Caco-2 (cell line): Measurements from ENCODE around the gene AGAP1. TPM values are rescaled to one million over a fixed set of nuclear protein-coding genes. Genes with fewer than 3 reads are reported as not detected.

Source experiments
- BruUV-seq: library from RNA; stranded (reverse); fragments of 400-500 nt; replicated peaks from 2 replicates; lab custom pipeline; 2021; lab: Mats Ljungman, UMichigan
- CTCF ChIA-PET: fragments of 300-600 bp; sonication (Branson Sonifier 250); formaldehyde crosslinking; loops from one replicate; lab custom pipeline; 2022; ENCODE audit warnings: antibody characterized with exemption; lab: Charles Lee
- POLR2A ChIA-PET: fragments of 300-600 bp; sonication (Branson Sonifier 250); formaldehyde crosslinking; loops from one replicate; lab custom pipeline; 2022; ENCODE audit warnings: antibody characterized with exemption; lab: Charles Lee
- DNase-seq, 2 experiments: peaks; one replicate each; pipeline versions ENCODE4 v3.0.0 to v3.0.0-alpha.2; 2020 to 2022
- H3K27me3 ChIP-seq: replicated peaks from 2 replicates; pipeline ENCODE4 v1.6.0; 2011; ENCODE audit warnings: low read length; ENCODE audit not compliant: control insufficient read depth, insufficient read depth
- H3K36me3 ChIP-seq: 2 replicates; pipeline ENCODE4 v1.5.1; 2011; ENCODE audit warnings: low read length; ENCODE audit not compliant: control insufficient read depth, insufficient read depth
- H3K4me1 ChIP-seq: fragments of 250-450 bp; sonication (Bioruptor Pico); 2 replicates; pipeline ENCODE4 v1.5.1; 2020; ENCODE audit warnings: mild to moderate bottlenecking
- H3K4me3 ChIP-seq: 2 replicates; pipeline ENCODE4 v1.5.1; 2011; ENCODE audit warnings: low read depth, mild to moderate bottlenecking, control low read depth, low read length
- H3K9me3 ChIP-seq: fragments of 250-450 bp; sonication (Bioruptor Pico); 2 replicates; pipeline ENCODE4 v1.5.1; 2020; ENCODE audit warnings: mild to moderate bottlenecking, moderate library complexity
- H3K27ac Mint-ChIP-seq: one replicate; pipeline ENCODE4 v1.8.0; 2022; ENCODE audit warnings: mixed read lengths; ENCODE audit not compliant: unreplicated experiment
- H3K27me3 Mint-ChIP-seq: one replicate; pipeline ENCODE4 v1.8.0; 2022; ENCODE audit warnings: mixed read lengths; ENCODE audit not compliant: insufficient read depth, unreplicated experiment
- H3K36me3 Mint-ChIP-seq: one replicate; pipeline ENCODE4 v1.8.0; 2022; ENCODE audit warnings: mild to moderate bottlenecking, mixed read lengths; ENCODE audit not compliant: insufficient read depth, unreplicated experiment
- H3K4me1 Mint-ChIP-seq: one replicate; pipeline ENCODE4 v1.8.0; 2022; ENCODE audit warnings: low read depth, mixed read lengths; ENCODE audit not compliant: unreplicated experiment
- H3K4me3 Mint-ChIP-seq: one replicate; pipeline ENCODE4 v1.8.0; 2022; ENCODE audit warnings: mild to moderate bottlenecking, moderate library complexity, mixed read lengths; ENCODE audit not compliant: unreplicated experiment
- H3K9me3 Mint-ChIP-seq: one replicate; pipeline ENCODE4 v1.8.0; 2022; ENCODE audit warnings: mixed read lengths; ENCODE audit not compliant: unreplicated experiment
- CTCF ChIP-seq, 2 experiments: fragments of 200-600 bp in 1 of 2; IDR thresholded peaks; 1 replicate in 1 of 2; 2 replicates in 1 of 2; pipeline versions ENCODE4 v1.5.1 to v1.8.0; 2011 to 2022; ENCODE audit warnings: antibody characterized with exemption in 1 of 2, control low read depth in 1 of 2, inconsistent platforms in 1 of 2, low read depth in 1 of 2, low read length in 1 of 2, mild to moderate bottlenecking in 1 of 2, moderate library complexity in 1 of 2; ENCODE audit not compliant: insufficient read depth in 1 of 2, severe bottlenecking in 1 of 2, unreplicated experiment in 1 of 2
- intact Hi-C: fragments of 100-400 bp; cut with micrococcal nuclease; formaldehyde crosslinking; loops from one replicate; pipeline ENCODE4 v1.10.0; 2022; ENCODE audit not compliant: unreplicated experiment
- total RNA-seq: library from RNA; stranded (reverse); gene quantifications from 2 replicates; pipeline ENCODE4 v1.2.3, GENCODE V29; 2022

AGAP1 gene
- total RNA-seq, 1 experiment from 2014 or later: 41.7 TPM

- H3K9me3 ChIP-seq: no peaks in the 10 kb centered on the region
- BruUV-seq: no TSS peak
- H3K4me3 Mint-ChIP-seq: no peak overlapping the region
- TF ChIP-seq CTCF (IDR thresholded peaks at IDR 0.05; ENCODE audit: insufficient read depth in 1 of 2, low read depth in 1 of 2, low read length in 1 of 2, severe bottlenecking in 1 of 2, unreplicated experiment in 1 of 2): no peak
- no peaks in the 10 kb centered on the region for H3K4me1 Mint-ChIP-seq
- ChIA-PET POLR2A (no interaction called here), CTCF (no interaction called here)
- H3K4me1 ChIP-seq: no peaks in the 10 kb centered on the region
- peaks cover 6% of the 10 kb centered on the region for H3K36me3 Mint-ChIP-seq
- H3K27ac Mint-ChIP-seq: no peak overlapping the region
- no peaks in the 10 kb centered on the region for H3K27me3 Mint-ChIP-seq
- no peaks in the 10 kb centered on the region for H3K36me3 ChIP-seq
- H3K9me3 Mint-ChIP-seq: no peaks in the 10 kb centered on the region
- H3K4me3 ChIP-seq: no peak overlapping the region
- intact Hi-C loops: no loop called here
- no peak for DNase-seq
- H3K27me3 ChIP-seq: no peaks in the 10 kb centered on the region
These were observed 203.2 kb downstream of the AGAP1 start for GRCh38 chr2:235697041-235697440.

GRCh38 chr2:235698028-235698427, 204.2 kb downstream of the AGAP1 start:
- Histone ChIP-seq H3K9me3 (no peaks in the 10 kb centered on the region), H3K36me3 (no peaks in the 10 kb centered on the region), H3K4me3 (no peak overlapping the region), H3K4me1 (0 out of 2 replicates have a peak, but pooled peaks cover 2% of the 10 kb centered on the region), H3K27me3 (no peaks in the 10 kb centered on the region)
- Mint-ChIP-seq H3K27me3 (no peaks in the 10 kb centered on the region), H3K9me3 (no peaks in the 10 kb centered on the region), H3K36me3 (peaks cover 6% of the 10 kb centered on the region), H3K27ac (no peak overlapping the region), H3K4me3 (no peak overlapping the region), H3K4me1 (no peaks in the 10 kb centered on the region)
- POLR2A ChIA-PET: no interaction called here
- no TSS peak for BruUV-seq
- no peak for TF ChIP-seq CTCF (IDR thresholded peaks at IDR 0.05; ENCODE audit: insufficient read depth in 1 of 2, low read depth in 1 of 2, low read length in 1 of 2, severe bottlenecking in 1 of 2, unreplicated experiment in 1 of 2)
- DNase-seq: no peak
- intact Hi-C loops: no loop called here
- CTCF ChIA-PET: no interaction called here

GRCh38 chr2:235698491-235698890, 204.6 kb downstream of the AGAP1 start:
- no peak for TF ChIP-seq CTCF (IDR thresholded peaks at IDR 0.05; ENCODE audit: insufficient read depth in 1 of 2, low read depth in 1 of 2, low read length in 1 of 2, severe bottlenecking in 1 of 2, unreplicated experiment in 1 of 2)
- no peaks in the 10 kb centered on the region for H3K36me3 ChIP-seq
- ChIA-PET CTCF (no interaction called here), POLR2A (no interaction called here)
- intact Hi-C loops: no loop called here
- H3K4me1 Mint-ChIP-seq: no peaks in the 10 kb centered on the region
- peaks cover 6% of the 10 kb centered on the region for H3K36me3 Mint-ChIP-seq
- no peak overlapping the region for H3K27ac Mint-ChIP-seq
- no peak overlapping the region for H3K4me3 ChIP-seq
- no peaks in the 10 kb centered on the region for H3K9me3 ChIP-seq
- BruUV-seq: no TSS peak
- H3K9me3 Mint-ChIP-seq: no peaks in the 10 kb centered on the region
- H3K4me1 ChIP-seq: 0 out of 2 replicates have a peak, but pooled peaks cover 4% of the 10 kb centered on the region
- no peaks in the 10 kb centered on the region for H3K27me3 Mint-ChIP-seq
- no peak overlapping the region for H3K4me3 Mint-ChIP-seq
- DNase-seq: no peak
- H3K27me3 ChIP-seq: no peaks in the 10 kb centered on the region
